HG03378 (cell line): ENCODE data around the gene GABRG3.
"Not testable (repeated sequence)": the region's sequence is repeated elsewhere in the genome, so short reads cannot be mapped to it uniquely, and the experiment has no call there.

ENCODE experiments used
- ATAC-seq: cut with Tn5 transposase; IDR thresholded peaks from one replicate; pipeline ENCODE4 v1.9.1; 2021; ENCODE audit warnings: mild to moderate bottlenecking, moderate library complexity; ENCODE audit not compliant: unreplicated experiment

Gene GABRG3

DNA sequence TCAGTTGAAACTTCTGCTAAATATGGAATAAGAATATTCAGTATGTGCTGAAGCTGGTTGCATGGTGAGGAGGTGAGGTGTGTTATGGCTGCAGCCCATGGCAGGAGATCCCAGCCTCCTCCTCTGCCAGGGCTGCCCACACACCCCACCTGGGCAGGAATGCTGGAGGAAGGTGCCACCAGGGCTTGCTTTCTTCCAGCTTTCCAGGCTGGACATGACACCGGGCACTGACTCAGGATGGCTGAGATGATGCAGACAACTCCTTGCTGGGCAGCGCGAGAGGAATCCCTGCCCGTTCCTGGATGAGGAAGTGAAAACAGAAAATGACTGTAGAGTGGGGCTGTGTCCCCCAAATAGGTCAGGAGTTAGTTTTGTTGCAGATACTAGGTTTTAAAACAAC, 14.1 kb downstream of the GABRG3 start:
- ATAC-seq = no peak

DNA sequence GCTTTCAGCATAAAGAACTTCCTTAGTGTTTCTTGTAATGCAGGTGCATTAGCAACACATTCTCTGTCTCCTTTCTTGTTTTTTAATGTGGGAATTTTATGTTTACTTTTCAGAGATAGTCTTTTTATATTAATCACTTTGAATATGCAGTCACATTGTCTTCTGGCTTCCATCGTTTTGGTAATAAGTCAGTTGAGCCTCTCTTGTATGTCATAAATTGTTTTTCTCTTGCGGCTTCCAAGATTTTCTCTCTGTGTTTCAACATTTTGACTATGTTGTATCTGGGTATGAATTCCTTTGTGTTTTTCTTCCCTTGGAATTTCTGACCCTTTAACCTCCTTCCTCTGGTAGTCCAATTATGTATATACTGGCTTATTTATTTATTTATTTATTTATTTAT, 25.3 kb downstream of the GABRG3 start:
- ATAC-seq = no peak

DNA sequence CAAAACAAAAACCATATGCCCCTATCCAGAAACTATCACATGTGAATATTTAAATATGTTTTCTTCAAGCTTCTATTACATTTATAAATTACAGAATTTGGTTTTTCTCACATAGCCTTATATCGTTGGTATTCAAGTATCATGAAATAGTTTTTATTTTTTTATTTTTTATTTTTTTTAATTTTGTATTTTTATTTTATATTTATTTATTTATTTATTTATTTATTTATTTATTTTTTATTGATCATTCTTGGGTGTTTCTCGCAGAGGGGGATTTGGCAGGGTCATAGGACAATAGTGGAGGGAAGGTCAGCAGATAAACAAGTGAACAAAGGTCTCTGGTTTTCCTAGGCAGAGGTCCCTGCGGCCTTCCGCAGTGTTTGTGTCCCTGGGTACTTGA, 32.0 kb downstream of the GABRG3 start:
- ATAC-seq = not testable (repeated sequence)

DNA sequence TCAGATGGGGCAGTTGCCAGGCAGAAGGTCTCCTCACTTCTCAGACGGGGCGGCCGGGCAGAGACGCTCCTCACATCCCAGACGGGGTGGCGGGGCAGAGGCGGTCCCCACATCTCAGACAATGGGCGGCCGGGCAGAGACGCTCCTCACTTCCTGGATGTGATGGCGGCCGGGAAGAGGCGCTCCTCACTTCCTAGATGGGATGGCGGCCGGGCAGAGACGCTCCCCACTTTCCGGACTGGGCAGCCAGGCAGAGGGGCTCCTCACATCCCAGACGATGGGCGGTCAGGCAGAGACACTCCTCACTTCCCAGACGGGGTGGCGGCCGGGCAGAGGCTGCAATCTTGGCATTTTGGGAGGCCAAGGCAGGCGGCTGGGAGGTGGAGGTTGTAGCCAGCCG, 33.2 kb downstream of the GABRG3 start:
- not testable (repeated sequence) for ATAC-seq

DNA sequence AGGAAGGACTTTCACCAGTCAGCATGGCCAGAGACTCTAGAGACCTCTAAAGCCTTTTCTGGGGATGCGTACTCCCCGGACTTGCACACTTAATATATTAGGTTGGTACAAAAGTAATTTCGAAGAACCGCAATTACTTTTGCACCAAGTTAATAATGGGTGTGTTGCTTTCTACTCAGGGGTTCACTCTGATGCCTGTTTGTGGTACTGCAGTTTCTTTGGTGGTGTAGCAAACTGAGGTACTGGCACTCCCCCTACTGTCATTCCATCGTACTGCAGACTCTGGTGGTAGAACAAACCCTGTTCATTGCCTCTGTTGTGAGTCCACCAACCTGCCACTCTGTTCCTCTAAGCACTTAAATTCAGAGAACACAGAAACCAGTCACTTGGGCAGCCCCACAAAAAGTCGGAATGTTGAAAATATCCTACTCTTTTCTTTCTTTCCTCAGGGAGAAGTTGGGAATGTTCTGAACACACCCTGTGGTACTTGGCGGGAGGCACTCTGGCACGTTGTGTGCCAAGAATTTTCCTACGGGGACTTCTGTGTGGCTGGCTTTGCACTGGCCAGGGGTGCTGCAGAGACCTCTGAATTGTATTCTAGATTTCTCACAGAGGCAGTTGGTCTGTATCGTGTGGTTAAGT, 46.3 kb downstream of the GABRG3 start:
- ATAC-seq = no peak

DNA sequence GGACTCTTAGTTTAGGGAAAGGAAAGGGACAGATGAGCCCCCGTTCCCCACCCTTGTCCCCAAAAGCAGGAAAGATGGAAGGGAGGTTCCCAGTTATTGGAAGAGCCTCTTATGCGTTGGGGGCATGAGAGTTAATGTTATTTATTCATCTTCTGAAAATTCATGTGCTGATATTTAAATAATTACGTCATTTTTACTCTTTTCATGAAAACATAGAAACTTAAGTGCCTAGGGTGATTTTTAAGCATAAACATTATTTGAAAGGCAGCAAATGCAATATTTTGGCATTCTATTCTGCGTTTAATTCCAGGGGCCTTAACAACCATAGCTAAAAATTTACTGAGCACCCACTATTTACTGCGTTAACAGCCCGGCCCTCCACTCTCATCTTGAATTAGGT, 48.7 kb downstream of the GABRG3 start:
- ATAC-seq = no peak

DNA sequence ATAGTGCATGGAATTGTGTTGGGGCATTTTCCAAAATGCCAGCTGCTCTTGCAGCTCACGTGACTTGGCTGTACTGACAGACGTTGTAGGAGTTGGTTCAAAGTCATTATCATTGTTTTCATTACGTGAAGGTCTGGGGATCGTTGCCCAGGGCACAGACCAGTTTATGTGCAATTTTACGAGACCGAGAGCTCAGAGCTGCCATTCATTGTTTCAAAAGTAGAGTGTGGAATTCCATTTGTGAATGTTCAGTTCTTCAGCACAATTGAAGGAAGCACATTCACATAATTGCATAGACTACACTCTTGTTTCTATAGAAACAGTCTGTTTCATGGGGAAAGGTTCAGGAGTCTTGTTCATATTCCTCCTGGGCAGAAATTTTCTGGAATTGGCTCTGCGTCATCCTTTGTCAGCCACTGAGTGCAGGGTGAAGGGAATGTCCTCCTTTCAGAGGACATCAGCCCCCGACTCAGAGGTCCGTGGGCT, 54.5 kb downstream of the GABRG3 start:
- ATAC-seq = no peak

DNA sequence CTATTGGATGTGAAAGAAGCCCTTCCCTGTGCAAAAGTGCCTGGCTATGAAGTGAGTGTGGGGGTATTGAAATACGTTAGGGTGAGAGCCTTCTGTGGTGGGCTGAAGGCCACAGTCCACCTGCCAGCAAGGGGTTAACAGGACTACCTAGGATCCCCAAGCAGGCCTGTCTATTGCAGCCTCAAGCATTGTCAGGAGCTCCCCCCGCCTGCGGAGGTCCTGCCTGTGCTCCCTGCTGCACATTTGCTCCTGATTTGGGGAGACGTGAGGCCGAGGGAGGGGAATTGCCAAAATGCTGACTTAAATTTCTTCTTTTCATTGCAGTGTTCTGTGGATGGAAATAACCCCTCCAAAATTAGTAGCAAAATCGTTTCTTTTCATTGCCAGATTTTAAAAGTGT, 56.2 kb downstream of the GABRG3 start:
- no peak for ATAC-seq

DNA sequence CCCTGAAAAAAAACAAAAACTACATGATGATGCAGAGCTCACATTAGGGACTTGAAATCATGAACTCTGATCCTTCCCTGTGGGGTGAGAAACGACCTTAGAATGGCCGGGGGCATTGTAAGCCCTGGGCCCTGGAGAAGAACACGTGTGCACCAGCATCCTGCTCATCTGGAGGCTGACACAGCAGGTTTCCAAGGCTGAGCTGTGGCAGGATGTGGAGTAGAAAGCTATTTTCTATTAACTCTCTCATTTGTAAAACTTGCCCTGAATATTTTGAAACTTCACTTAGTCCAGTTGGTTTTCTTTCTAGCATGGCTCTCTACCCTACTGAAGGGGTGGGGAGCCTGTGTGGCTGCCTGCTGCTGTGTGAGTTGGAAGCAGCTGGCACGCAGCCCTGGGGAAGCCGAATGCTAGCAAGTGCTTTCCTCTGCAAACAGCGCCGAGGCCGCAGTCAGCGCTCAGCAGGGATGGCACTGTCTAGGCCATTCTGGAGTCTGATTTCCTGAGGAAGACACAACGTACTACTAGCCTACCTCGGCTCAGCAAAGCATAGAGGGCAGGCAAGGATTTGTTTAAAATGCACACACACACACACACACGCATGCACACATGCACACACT, 58.0 kb downstream of the GABRG3 start:
- no peak for ATAC-seq

DNA sequence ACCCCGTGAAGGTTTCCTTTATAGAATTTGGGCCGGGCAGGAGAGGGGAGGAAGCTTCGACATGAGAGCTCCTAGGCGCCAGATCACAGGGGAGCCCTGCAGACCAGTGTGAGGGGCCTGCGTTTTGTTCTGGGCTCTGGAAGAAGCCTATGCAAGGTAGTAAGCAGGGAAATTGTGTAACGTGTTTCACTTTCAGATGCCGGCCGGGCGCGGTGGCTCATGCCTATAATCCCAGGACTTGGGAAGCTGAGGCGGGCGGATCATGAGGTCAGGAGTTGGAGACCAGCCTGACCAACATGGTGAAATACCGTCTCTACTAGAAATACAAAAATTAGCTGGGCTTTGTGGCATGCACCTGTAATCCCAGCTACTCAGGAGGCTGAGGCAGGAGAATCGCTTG, 65.2 kb downstream of the GABRG3 start:
- no peak for ATAC-seq

DNA sequence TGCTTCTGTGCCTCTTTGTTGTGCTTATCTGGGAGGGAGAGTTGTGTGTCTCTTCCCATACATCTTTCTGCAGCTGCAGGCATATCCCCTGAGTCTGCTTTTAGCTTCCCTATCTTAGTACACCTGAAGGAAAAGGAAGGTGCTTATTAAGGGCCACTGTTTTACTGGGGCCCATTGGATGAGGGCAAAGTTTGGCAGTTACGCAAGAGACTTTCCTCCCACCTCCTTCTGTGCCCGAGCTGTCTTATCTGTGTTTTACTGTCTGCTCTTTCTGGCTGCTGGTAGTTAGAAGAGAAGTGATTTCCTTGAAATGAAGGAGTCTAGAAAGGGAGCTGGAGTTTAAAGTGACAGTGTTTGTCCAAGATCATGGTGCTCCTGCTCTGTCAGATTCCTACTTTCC, 66.5 kb downstream of the GABRG3 start:
- no peak for ATAC-seq

DNA sequence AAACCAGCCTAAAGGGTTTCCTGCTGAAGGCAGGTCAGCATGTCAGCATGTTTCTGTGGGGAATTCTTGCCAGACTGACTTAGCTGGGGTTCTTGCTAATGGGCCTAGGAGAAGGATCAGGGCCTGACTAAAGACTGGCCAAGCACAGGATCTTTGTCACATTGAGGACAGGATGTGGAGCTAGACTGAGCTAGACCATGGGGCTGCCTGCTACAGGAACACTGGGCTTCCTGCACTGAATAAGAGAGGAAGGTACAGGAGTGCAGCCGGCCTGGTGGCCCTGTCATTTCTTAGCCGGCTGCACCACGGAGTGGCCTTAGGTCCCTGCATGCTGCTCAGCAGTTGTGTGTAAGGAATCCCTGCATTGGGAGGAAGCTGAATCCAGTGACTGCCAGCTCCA, 68.2 kb downstream of the GABRG3 start:
- ATAC-seq = no peak

DNA sequence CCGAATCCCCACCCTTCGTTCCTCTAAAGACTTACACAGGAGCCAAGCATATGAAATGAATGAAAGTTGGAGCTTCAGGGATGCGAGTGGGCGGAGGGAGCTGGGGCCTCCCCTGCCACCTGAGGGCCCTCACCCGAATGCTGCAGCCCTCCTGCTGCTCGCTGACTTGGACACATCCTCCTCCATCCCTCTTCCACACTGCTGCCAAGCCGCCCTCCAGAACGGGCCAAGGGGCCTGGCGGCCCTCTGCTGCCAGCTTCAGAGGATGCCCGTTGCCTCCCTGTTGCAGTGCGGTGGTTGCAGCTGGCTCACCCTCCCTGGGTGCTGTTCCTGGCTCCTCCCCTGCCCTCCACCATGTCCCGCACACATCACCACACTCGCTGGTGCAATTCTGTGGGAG, 71.2 kb downstream of the GABRG3 start:
- no peak for ATAC-seq

DNA sequence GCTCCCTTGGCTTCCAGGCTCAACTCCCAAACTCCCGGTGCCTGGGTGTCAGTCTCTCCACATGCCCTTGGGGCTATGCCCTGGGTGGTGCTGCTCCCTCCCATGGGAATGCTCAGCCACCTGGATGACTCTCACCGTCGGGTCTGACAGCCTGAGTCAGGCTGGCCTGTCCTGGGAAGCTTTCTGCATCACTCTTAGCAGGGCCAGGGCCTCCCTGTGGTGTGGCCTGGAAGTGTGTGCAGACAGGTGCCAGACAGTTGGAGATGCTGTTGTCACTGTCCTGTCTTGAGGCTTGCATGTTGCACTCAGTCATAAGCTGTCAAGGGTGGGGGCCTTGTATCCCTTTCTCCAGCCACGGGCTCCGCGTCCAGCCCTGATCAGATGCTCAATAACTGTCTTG, 71.7 kb downstream of the GABRG3 start:
- ATAC-seq = no peak

DNA sequence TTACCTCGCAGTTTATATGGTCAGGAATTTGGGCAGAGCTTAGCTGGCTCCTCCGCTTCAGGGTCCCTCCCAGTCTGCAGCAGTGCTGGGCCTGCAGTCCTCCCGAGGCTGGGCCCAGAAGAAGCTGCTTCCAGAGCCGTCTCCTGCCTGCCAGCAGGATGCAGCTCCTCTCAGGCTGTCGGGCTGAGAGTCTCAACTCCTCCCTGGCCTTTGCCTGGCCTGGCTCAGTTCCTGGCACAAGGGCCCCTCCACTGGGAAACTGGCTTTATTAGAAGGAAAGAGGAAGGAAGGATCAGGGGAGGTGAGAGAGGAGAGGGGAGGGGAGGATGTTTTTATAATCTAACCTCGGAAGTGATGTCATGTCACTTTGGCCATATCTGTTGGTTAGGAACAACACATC, 72.8 kb downstream of the GABRG3 start:
- ATAC-seq = no peak

DNA sequence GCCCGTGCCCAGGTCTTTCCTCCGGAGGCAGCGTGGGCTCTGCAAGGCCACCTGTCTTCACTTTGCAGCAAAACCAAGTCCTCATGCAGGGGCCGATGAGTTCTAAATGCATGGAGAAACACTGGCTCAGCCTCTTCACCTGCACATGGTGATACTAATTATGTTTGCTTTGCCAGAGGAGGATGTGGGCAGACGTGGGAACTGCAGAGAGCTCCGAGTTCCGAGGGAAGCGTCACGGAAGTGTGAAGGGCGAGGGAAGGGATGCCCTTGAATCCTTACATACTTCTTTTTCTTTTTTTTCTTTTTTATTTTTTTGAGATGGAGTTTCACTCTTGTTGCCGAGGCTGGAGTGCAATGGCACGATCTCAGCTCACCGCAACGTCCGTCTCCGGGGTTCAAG, 74.8 kb downstream of the GABRG3 start:
- no peak for ATAC-seq

DNA sequence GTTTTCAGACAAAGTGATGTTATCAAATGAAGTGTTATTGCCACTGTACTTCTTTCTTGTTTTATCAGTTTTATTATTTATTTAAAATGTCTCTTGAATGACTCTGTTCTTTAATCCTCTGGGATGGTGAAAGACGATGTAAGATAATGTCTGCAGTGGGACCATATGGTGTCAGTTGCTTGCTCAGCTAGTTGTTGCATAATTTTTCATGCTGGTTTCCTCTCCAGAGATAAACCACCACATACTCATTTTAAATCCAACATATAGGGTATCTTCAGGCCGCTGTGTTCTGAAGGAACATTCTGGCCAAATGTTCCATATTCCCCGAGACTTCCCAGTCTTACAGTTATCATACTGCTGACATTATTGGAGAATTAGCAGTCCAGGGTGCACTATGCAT, 75.9 kb downstream of the GABRG3 start:
- ATAC-seq = no peak

DNA sequence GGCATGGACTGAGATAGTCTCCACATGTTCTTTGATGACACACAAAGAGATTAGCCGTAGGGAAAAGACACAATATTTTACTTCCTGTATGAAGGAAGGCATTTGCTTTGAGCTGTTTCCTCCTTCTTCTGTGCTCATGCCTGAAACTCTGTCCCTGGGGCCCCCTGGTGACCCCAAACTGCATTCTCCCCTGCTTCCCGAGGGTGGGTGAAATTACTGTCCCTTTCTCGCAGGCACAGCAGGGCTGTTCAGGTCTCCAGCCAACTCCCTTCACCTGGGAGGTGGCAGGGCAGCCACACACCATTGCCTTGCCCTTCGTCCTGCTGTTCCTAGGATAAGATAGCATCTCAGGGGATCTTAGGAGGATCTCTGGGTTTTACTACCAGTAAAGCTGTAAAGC, 79.2 kb downstream of the GABRG3 start:
- no peak for ATAC-seq

DNA sequence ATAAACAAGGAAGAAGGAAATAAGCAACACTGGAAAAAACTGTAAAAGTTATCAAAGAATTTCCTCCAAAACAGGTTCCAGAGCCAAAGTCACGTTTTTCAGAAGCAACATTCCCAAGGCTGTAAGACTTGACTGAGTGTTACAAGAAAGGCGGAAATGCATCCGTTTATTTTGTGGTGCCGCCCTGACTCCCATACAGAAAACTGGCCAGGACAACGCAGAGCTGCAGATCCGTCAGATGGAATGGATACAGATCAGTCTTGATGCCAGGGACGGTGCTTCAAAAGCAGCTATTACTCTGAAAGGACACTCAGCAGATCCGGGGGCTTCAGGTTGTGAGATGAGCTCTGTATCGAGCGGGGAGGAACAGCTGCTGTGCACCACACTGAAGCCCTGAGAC, 83.4 kb downstream of the GABRG3 start:
- no peak for ATAC-seq

DNA sequence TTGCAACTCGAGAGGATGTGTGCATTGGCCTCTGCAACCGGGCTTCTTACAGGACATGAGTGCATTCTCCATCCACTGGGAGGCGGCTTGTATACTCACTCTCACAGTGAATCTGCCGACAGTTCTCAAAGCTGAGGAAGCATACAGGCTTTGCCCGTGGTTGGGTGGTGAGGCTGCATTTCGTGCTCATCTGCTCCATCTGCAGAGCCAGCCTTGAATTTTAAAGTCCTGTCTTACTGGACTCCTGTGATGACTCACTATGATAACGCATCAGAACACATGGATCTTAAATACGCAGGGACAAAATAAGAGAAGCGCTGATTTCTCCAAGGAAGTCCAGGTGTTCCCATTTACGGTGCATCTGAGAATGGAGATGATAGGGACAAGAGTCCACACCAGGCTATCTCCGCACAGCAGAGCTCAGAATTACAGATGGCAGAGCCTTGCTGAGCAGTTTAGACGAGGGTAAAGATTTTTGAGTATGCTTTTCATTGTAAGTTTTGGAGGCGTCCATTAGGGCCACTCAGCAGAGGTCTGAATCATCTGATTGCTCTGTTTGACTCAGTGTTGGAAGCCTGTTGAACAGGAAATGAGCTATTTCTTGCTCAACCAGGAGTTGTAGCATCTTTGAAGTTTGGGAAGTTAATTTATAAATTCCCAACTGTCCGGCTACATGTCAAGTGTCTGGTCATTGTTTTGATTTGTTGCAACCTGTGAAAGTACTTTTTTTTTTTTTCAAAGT, 87.1 kb downstream of the GABRG3 start:
- no peak for ATAC-seq

DNA sequence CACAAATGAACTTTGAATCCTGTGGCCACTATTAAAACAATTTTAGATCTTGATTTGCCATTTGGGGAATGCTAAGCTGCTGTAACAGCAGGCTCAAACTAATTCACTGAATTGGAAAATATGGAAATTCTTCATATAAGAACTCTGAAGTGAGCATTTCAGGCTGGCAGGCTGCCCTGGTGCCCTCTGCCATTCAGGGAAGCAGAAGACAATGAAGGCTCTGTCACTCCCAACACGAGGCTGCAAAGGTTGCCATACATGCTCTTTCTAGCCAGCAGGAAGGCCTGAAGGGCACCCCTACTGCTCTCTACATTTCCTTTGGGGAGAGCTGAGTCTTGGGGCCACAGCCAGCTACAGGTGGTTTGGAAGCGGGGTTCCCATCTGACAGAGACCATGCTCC, 88.0 kb downstream of the GABRG3 start:
- ATAC-seq = no peak

DNA sequence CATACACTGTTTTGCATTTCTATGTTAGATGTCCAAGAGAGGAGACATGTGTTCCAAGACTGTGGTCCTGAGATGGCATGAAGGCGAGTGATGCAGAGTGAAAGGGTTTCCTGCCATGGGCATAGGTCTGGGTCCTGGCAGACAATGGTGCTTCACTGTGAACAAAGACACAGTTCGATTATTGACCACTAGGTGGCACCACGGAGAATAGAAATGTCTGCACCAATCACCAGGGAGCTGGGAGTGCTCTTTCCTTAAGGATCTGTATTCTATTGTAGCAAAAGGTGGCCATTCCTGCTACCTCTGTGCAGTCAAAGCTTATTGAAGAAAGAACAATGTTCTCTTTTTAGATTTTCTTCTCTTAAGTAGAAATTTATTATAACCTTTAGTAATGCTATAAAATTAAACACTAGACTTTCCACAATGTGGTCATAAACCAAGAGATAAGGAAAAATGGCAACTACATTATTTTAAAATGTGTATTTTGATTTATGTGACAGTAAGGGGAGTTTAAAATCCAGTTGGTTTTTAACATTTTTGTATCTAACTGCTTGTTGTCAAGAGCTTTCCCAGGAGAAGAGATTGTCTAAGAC, 88.7 kb downstream of the GABRG3 start:
- ATAC-seq = peak; percentile 54
